ENCODE measurements around the gene CTNNA2.

The CTNNA2 gene

DNA sequence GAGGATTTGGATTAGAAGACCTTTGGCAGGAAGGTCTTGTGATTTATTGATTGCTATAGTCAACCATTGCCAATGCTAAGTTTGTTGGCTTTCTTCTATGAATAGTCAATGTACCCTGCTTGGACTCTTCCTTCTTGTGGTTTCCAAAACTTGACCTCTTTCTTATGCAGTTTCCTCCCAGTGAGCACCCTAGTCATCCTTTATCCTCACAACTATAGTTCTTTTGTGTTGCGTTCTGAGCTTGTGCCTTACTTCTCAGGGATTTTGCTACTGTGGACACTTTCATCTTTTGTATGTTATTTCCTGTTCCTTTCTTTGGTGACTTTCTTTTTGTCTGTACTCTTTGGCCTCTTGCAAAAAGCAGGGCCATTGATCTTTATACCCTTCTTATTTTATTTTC, 623.5 kb downstream of the CTNNA2 start:
- H3K9ac ChIP-seq (ENCODE audit: low read depth, low read length, poor library complexity): no peak overlapping the region
- whole genome bisulfite sequencing, 2 donors (ENCODE audit: extremely low coverage in 2 of 2, insufficient read length in 2 of 2, insufficient replicate concordance in 1 of 2): no CpG with 5 or more reads among the region's 1 CpG
- H2BK120ac ChIP-seq (ENCODE audit: low read depth, low read length): no peak overlapping the region
- no peak overlapping the region for H3K27ac ChIP-seq (replicated peaks; ENCODE audit: low read length)
- H3K27me3 ChIP-seq (ENCODE audit: control insufficient read depth in 3 of 3, insufficient read depth in 3 of 3, low read depth in 1 of 3, low read length in 3 of 3): no peaks in the 10 kb centered on the region
- H3K4me2 ChIP-seq (ENCODE audit: insufficient read depth, low read length, poor library complexity, severe bottlenecking): no peak overlapping the region
- no peak overlapping the region for H3K4me3 ChIP-seq (ENCODE audit: low read length in 2 of 2)
- no peak overlapping the region for H4K91ac ChIP-seq (ENCODE audit: low read depth, low read length, poor library complexity)
- H3K18ac ChIP-seq (ENCODE audit: low read length): no peak overlapping the region
- no peak overlapping the region for H2AFZ ChIP-seq (ENCODE audit: low read length)
- no peak overlapping the region for H2BK15ac ChIP-seq (ENCODE audit: low read length)
- no peak overlapping the region for H3K14ac ChIP-seq (ENCODE audit: low read length)
- no peak overlapping the region for H2BK12ac ChIP-seq (ENCODE audit: low read length)
- H3K23ac ChIP-seq (ENCODE audit: low read depth, low read length, poor library complexity): no peak overlapping the region
- no peaks in the 10 kb centered on the region for H3K36me3 ChIP-seq (replicated peaks in 1 of 2; ENCODE audit: control insufficient read depth in 2 of 2, insufficient read depth in 2 of 2, low read length in 2 of 2)
- peaks cover 0 to 8% of the 10 kb centered on the region in 2 donors for H3K9me3 ChIP-seq (replicated peaks in 1 of 2; ENCODE audit: control insufficient read depth in 2 of 2, insufficient read depth in 1 of 2, low read depth in 1 of 2, low read length in 2 of 2)
- no peak overlapping the region for H3K4ac ChIP-seq (ENCODE audit: low read length)
- DNase-seq (ENCODE audit: low spot score): no peak
- no peak overlapping the region for H2AK5ac ChIP-seq (ENCODE audit: low read depth, low read length)
- H3K4me1 ChIP-seq (ENCODE audit: control insufficient read depth in 2 of 2, insufficient read depth in 1 of 2, low read depth in 1 of 2, low read length in 2 of 2): peaks cover 0 to 4% of the 10 kb centered on the region in 2 donors
- no peak overlapping the region for H2BK5ac ChIP-seq (ENCODE audit: low read length)
- no peak overlapping the region for H4K8ac ChIP-seq (ENCODE audit: low read depth, low read length)
- H3K79me1 ChIP-seq (ENCODE audit: low read depth, low read length): no peaks in the 10 kb centered on the region

DNA sequence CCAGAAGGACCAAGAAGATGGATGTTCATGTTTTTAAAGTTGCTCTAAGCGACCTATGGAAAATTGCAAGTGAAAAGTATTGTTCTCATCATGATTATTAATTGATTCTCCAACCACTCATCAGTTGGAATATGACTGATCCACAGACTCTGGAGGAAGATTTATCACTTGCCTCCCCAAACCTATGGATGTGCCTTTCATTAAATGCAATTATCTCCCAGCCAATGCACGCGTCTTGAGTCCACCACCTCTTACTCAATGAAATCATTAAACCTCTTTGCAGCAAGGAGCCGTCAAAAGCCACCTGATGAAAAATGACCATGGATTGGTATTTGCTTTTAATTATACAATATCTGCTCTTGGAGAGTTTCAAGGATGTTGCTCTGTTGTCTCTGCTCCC, 626.1 kb downstream of the CTNNA2 start:
- Histone ChIP-seq H2AFZ (ENCODE audit: low read length) (no peak overlapping the region), H3K36me3 (replicated peaks in 1 of 2; ENCODE audit: control insufficient read depth in 2 of 2, insufficient read depth in 2 of 2, low read length in 2 of 2) (no peaks in the 10 kb centered on the region), H3K4me2 (ENCODE audit: insufficient read depth, low read length, poor library complexity, severe bottlenecking) (no peak overlapping the region), H3K23ac (ENCODE audit: low read depth, low read length, poor library complexity) (no peak overlapping the region), H4K8ac (ENCODE audit: low read depth, low read length) (no peak overlapping the region), H3K9me3 (replicated peaks in 1 of 2; ENCODE audit: control insufficient read depth in 2 of 2, insufficient read depth in 1 of 2, low read depth in 1 of 2, low read length in 2 of 2) (peaks cover 0 to 8% of the 10 kb centered on the region in 2 donors), H2BK15ac (ENCODE audit: low read length) (no peak overlapping the region), H3K18ac (ENCODE audit: low read length) (no peak overlapping the region), H2AK5ac (ENCODE audit: low read depth, low read length) (no peak overlapping the region), H2BK120ac (ENCODE audit: low read depth, low read length) (no peak overlapping the region), H4K91ac (ENCODE audit: low read depth, low read length, poor library complexity) (no peak overlapping the region), H3K27ac (replicated peaks; ENCODE audit: low read length) (no peak overlapping the region), H2BK12ac (ENCODE audit: low read length) (no peak overlapping the region), H2BK5ac (ENCODE audit: low read length) (no peak overlapping the region), H3K4me1 (ENCODE audit: control insufficient read depth in 2 of 2, insufficient read depth in 1 of 2, low read depth in 1 of 2, low read length in 2 of 2) (peaks cover 0 to 4% of the 10 kb centered on the region in 2 donors), H3K79me1 (ENCODE audit: low read depth, low read length) (no peaks in the 10 kb centered on the region), H3K4ac (ENCODE audit: low read length) (no peak overlapping the region), H3K27me3 (ENCODE audit: control insufficient read depth in 3 of 3, insufficient read depth in 3 of 3, low read depth in 1 of 3, low read length in 3 of 3) (no peaks in the 10 kb centered on the region), H3K9ac (ENCODE audit: low read depth, low read length, poor library complexity) (no peak overlapping the region), H3K4me3 (ENCODE audit: low read length in 2 of 2) (no peak overlapping the region), H3K14ac (ENCODE audit: low read length) (no peak overlapping the region)
- no peak for DNase-seq (ENCODE audit: low spot score)
- no CpG with 5 or more reads among the region's 4 CpGs for WGBS, 2 donors (ENCODE audit: extremely low coverage in 2 of 2, insufficient read length in 2 of 2, insufficient replicate concordance in 1 of 2)

DNA sequence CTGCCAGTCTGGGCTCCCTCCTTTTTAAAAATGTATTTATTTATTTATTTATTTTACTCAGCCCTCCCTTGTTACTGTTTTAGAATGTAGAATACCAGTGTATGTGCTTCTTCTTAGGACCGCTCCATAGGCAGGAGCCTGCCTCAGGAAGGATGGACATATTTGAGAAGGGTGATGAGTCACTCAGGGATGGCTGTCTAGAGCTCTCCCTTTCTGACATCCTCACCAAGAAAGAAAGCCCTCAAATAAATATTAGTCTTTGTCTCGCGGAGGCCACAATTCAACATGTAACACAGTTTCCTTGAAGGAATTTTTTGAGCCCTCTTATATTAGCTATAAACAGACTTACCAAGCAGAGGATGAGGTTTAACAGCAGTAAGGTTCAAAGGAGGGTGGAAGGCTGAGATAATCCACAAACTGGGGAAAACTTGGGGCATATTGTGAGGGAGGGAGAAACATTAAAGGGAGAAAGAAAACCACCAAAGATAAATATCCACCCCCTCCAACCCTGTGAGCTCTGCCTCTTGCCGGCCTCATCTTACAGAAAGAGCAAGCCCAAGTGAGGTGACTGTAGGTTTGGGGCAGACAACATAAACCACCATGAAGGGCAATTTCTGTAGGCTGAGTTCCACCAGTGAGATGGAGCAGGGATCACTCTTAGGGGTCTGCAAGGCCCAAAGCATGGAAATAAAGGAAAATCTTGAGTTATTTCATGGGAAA, 628.3 kb downstream of the CTNNA2 start:
- no peak overlapping the region for H3K27ac ChIP-seq (replicated peaks; ENCODE audit: low read length)
- no peak overlapping the region for H3K14ac ChIP-seq (ENCODE audit: low read length)
- no peak overlapping the region for H3K9ac ChIP-seq (ENCODE audit: low read depth, low read length, poor library complexity)
- no peak overlapping the region for H3K23ac ChIP-seq (ENCODE audit: low read depth, low read length, poor library complexity)
- H3K4ac ChIP-seq (ENCODE audit: low read length): no peak overlapping the region
- H2AFZ ChIP-seq (ENCODE audit: low read length): no peak overlapping the region
- no peaks in the 10 kb centered on the region for H3K79me1 ChIP-seq (ENCODE audit: low read depth, low read length)
- no peak overlapping the region for H2AK5ac ChIP-seq (ENCODE audit: low read depth, low read length)
- no peaks in the 10 kb centered on the region for H3K36me3 ChIP-seq (replicated peaks in 1 of 2; ENCODE audit: control insufficient read depth in 2 of 2, insufficient read depth in 2 of 2, low read length in 2 of 2)
- no peak overlapping the region for H3K18ac ChIP-seq (ENCODE audit: low read length)
- H3K9me3 ChIP-seq (replicated peaks in 1 of 2; ENCODE audit: control insufficient read depth in 2 of 2, insufficient read depth in 1 of 2, low read depth in 1 of 2, low read length in 2 of 2): no peaks in the 10 kb centered on the region
- DNase-seq (ENCODE audit: low spot score): no peak
- H2BK5ac ChIP-seq (ENCODE audit: low read length): no peak overlapping the region
- no peaks in the 10 kb centered on the region for H3K27me3 ChIP-seq (ENCODE audit: control insufficient read depth in 3 of 3, insufficient read depth in 3 of 3, low read depth in 1 of 3, low read length in 3 of 3)
- no peak overlapping the region for H2BK12ac ChIP-seq (ENCODE audit: low read length)
- H3K4me3 ChIP-seq (ENCODE audit: low read length in 2 of 2): no peak overlapping the region
- no peak overlapping the region for H2BK15ac ChIP-seq (ENCODE audit: low read length)
- H3K4me2 ChIP-seq (ENCODE audit: insufficient read depth, low read length, poor library complexity, severe bottlenecking): no peak overlapping the region
- peaks cover 0 to 4% of the 10 kb centered on the region in 2 donors for H3K4me1 ChIP-seq (ENCODE audit: control insufficient read depth in 2 of 2, insufficient read depth in 1 of 2, low read depth in 1 of 2, low read length in 2 of 2)
- H4K8ac ChIP-seq (ENCODE audit: low read depth, low read length): no peak overlapping the region
- no peak overlapping the region for H4K91ac ChIP-seq (ENCODE audit: low read depth, low read length, poor library complexity)
- H2BK120ac ChIP-seq (ENCODE audit: low read depth, low read length): no peak overlapping the region
- no CpG with 5 or more reads among the region's 4 CpGs for WGBS, 2 donors (ENCODE audit: extremely low coverage in 2 of 2, insufficient read length in 2 of 2, insufficient replicate concordance in 1 of 2)

DNA sequence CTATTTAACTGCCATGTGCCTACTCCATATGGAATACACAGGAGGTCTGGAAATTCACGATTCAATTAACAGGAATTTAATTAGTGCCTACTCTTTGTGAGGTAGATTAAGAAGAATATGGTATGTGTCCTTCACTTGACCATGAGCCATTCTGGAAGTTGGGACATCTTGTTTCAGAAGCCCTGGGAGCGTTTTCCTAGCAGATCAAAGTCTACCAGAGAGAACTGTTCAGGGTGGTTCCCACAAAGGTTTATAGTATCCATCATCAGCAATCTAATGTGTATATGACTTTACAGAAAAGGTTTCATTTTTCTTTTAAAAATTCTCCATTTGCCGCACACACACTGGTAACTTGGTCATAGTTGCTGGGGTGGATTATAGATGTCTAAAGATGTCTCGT, 632.6 kb downstream of the CTNNA2 start:
- Histone ChIP-seq H3K79me1 (ENCODE audit: low read depth, low read length) (no peaks in the 10 kb centered on the region), H4K8ac (ENCODE audit: low read depth, low read length) (no peak overlapping the region), H2BK5ac (ENCODE audit: low read length) (no peak overlapping the region), H3K4me2 (ENCODE audit: insufficient read depth, low read length, poor library complexity, severe bottlenecking) (no peak overlapping the region), H3K9ac (ENCODE audit: low read depth, low read length, poor library complexity) (no peak overlapping the region), H3K27ac (replicated peaks; ENCODE audit: low read length) (no peak overlapping the region), H3K36me3 (replicated peaks in 1 of 2; ENCODE audit: control insufficient read depth in 2 of 2, insufficient read depth in 2 of 2, low read length in 2 of 2) (no peaks in the 10 kb centered on the region), H2AFZ (ENCODE audit: low read length) (no peak overlapping the region), H3K18ac (ENCODE audit: low read length) (no peak overlapping the region), H2BK120ac (ENCODE audit: low read depth, low read length) (no peak overlapping the region), H4K91ac (ENCODE audit: low read depth, low read length, poor library complexity) (no peak overlapping the region), H3K14ac (ENCODE audit: low read length) (no peak overlapping the region), H3K9me3 (replicated peaks in 1 of 2; ENCODE audit: control insufficient read depth in 2 of 2, insufficient read depth in 1 of 2, low read depth in 1 of 2, low read length in 2 of 2) (no peaks in the 10 kb centered on the region), H3K4me3 (ENCODE audit: low read length in 2 of 2) (no peak overlapping the region), H2BK15ac (ENCODE audit: low read length) (no peak overlapping the region), H2BK12ac (ENCODE audit: low read length) (no peak overlapping the region), H3K4me1 (ENCODE audit: control insufficient read depth in 2 of 2, insufficient read depth in 1 of 2, low read depth in 1 of 2, low read length in 2 of 2) (no peaks in the 10 kb centered on the region), H2AK5ac (ENCODE audit: low read depth, low read length) (no peak overlapping the region), H3K27me3 (ENCODE audit: control insufficient read depth in 3 of 3, insufficient read depth in 3 of 3, low read depth in 1 of 3, low read length in 3 of 3) (no peaks in the 10 kb centered on the region), H3K23ac (ENCODE audit: low read depth, low read length, poor library complexity) (no peak overlapping the region), H3K4ac (ENCODE audit: low read length) (no peak overlapping the region)
- DNase-seq (ENCODE audit: low spot score): no peak
- WGBS, 2 donors (ENCODE audit: extremely low coverage in 2 of 2, insufficient read length in 2 of 2, insufficient replicate concordance in 1 of 2): no CpG with 5 or more reads among the region's 4 CpGs
